GM12864 (cell line): ENCODE results near the gene PLAC1.

Experiments
- DNase-seq: peaks from one replicate; pipeline ENCODE4 v3.0.0-alpha.2; 2011; ENCODE audit warnings: low read depth
- H3K4me3 ChIP-seq: 2 replicates; pipeline ENCODE4 v1.5.1; 2011; ENCODE audit warnings: mild to moderate bottlenecking, low read depth, low read length, control low read depth
- TF ChIP-seq, protein P1 (sequence below): IDR thresholded peaks from 2 replicates; pipeline ENCODE4 v1.5.1; 2011; ENCODE audit warnings: low read depth, mild to moderate bottlenecking, moderate library complexity, low read length, control low read depth, inconsistent platforms; ENCODE audit errors: missing control alignments

Gene PLAC1

DNA sequence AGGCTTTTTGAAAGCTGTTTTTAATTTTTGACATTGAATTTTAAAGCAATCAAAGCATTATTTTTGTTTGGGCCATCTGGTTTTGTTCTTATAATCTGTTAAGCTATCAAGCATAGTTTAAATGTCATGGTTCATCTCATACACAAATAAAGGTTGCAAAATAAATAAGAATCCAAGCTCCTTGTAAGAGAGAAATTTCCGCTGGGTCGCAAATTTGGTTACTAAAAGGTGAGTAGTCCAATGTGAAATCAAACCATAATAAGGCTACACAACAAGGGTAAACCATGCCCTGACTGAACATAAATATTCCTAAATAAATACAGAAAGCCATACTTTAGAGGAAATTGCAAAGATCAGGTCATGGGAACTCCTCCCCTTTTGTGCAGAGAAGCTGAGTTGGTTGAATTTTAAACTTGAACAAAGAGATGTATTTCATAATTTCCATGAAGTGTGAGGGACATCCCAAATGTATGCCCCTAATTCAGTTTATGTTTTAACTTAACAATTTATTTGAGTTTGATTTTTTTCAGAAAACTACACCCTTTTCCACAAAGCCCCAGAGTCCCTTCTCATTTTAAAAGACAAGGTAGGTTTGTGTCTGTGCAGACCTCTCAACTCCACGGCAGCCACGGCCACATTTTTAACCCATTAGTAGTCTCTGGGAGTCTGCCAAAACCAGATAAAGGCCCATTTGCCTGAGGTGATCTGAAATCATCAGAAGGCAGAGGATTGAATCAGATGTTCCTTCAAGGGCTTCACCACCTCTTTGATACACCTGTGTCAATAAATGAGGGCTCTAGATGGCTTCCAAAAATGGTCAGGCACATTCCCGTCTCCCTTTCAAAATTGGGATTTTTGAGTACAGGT, 85.2 kb downstream of the PLAC1 start:
- no peak for DNase-seq
- H3K4me3 ChIP-seq = no peak overlapping the region
- TF ChIP-seq, protein P1, sequence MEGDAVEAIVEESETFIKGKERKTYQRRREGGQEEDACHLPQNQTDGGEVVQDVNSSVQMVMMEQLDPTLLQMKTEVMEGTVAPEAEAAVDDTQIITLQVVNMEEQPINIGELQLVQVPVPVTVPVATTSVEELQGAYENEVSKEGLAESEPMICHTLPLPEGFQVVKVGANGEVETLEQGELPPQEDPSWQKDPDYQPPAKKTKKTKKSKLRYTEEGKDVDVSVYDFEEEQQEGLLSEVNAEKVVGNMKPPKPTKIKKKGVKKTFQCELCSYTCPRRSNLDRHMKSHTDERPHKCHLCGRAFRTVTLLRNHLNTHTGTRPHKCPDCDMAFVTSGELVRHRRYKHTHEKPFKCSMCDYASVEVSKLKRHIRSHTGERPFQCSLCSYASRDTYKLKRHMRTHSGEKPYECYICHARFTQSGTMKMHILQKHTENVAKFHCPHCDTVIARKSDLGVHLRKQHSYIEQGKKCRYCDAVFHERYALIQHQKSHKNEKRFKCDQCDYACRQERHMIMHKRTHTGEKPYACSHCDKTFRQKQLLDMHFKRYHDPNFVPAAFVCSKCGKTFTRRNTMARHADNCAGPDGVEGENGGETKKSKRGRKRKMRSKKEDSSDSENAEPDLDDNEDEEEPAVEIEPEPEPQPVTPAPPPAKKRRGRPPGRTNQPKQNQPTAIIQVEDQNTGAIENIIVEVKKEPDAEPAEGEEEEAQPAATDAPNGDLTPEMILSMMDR = no peak

DNA sequence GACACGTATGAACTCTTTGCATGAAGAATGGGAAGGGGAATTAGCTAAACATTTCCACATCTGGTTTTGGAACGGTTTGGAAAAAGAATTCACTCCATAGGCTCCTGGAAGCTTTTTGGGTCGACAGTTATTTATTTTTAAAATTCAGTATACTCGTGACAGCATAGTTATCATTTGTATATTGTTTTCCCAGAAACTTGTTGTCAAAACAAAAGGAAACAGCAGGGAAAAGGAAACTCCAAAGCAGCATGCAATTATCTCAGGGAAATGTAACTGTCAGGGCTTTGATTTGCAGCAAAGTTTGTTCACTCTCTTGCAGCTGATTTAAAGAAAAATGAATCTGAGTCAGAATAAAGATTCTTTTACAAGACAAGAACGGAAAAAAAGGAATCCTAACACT, 86.5 kb downstream of the PLAC1 start:
- no peak for DNase-seq
- H3K4me3 ChIP-seq = no peak overlapping the region
- TF ChIP-seq, protein P1 = no peak

DNA sequence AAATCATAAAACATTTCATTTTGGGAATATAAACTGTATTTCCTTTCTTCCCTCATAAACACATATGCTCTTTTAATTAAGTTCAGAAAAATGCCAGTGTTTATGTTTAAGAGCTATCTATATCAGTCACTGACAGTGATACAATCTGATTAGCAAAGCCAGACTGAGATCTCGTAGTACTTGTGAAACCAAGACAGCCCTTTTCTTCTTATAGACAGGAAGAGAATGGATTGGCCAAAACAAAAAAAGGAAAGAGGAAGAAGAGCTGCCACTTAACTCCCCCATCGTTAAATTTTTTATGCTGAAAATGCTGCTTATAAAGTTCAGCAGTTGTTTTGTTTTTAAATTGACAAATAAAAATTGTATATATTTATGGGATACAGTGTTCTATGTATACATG, 87.4 kb downstream of the PLAC1 start:
- TF ChIP-seq, protein P1 = no peak
- H3K4me3 ChIP-seq = no peak overlapping the region
- DNase-seq = no peak

DNA sequence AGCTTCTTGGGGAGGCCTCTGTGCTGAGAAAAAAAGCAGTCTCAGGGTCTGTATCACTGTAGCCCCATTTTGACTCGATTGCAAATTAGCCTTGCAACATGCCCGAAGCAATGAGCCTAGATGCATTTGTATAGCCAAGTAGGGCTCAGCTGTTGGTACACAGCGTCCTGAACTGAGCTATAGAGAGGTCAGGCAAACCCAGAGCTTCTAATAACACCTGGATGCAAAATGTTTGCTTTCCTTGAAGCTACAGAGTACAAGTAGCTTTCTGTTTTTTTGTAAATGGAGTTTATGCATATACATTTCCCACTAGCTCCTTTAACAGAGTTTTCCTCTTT, 87.8 kb downstream of the PLAC1 start:
- DNase-seq = no peak
- no peak overlapping the region for H3K4me3 ChIP-seq
- TF ChIP-seq, protein P1 = no peak

DNA sequence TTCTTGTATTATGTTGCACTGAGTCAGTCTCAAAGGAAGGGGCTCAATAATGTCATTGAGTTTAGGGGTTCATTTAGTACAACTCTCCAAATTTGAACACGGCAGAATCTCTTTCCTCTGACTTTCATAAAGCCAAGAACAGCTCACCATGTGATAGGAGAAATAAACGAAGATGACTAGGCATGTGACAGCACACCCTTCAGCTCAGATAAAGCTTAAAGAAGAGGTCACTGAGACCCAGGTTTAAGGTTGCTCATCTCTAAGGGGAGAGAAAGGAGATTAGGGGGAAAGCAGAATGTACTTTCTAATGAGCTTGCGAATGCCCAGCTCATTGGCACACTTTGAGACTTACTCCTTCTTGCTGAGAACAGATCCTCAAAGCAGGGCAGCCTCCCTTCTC, 89.0 kb downstream of the PLAC1 start:
- no peak overlapping the region for H3K4me3 ChIP-seq
- TF ChIP-seq, protein P1 = no peak
- no peak for DNase-seq

DNA sequence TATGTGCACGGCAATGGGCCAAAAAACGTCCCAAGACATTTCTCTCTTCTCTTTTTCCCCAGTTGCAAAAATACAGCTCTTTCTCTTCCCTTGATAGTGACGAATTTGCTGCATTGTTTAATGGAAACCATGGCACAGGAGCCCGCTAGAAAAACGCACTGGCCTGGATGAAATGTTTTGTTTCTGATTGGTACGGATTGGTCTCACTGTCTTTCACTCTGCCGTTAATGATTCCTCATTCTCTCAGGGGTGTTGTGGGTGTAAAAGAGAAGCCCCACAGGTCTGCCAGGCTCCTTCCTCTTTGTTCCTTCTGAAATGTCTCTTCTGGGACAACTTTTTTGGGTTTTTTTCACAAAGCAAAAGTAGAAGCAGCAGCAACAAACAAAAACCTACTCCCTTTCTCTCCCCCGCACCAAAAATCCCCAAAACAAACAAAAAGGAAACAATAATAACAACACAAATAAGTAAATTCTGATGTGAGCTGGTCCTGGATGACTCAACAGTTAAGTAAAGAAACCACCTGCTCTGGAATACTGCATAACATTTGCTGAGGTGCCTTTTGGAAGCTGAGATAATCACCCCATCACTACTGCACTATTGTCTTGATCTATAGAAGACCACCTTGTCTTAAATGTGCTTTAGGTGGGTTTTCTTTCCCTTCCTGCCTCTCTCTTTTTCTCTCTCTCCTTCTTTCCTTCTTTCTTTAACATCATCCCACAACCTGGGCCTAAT, 89.8 kb downstream of the PLAC1 start:
- no peak overlapping the region for H3K4me3 ChIP-seq
- no peak for DNase-seq
- TF ChIP-seq, protein P1 = no peak
